Coronary artery (tissue), 2 donors: ENCODE results near the gene RBM34.

Source experiments
- DNase-seq: peaks from one replicate; pipeline ENCODE4 v3.0.0-alpha.2; 2017; ENCODE audit warnings: low spot score
- H3K27ac ChIP-seq, 2 donors: fragments of 200-600 bp; sonication (generic); one replicate each; pipeline ENCODE4 v1.5.1; 2016 to 2019
- H3K4me3 ChIP-seq: fragments of 200-600 bp; sonication (generic); 2 replicates; pipeline ENCODE4 v1.5.1; 2016; ENCODE audit warnings: mild to moderate bottlenecking, moderate library complexity
- TF ChIP-seq, protein P1 (sequence below): fragments of 200-600 bp; sonication (generic); IDR thresholded peaks from one replicate; pipeline ENCODE4 v1.5.1; 2019; ENCODE audit warnings: antibody characterized with exemption

RBM34 gene

DNA sequence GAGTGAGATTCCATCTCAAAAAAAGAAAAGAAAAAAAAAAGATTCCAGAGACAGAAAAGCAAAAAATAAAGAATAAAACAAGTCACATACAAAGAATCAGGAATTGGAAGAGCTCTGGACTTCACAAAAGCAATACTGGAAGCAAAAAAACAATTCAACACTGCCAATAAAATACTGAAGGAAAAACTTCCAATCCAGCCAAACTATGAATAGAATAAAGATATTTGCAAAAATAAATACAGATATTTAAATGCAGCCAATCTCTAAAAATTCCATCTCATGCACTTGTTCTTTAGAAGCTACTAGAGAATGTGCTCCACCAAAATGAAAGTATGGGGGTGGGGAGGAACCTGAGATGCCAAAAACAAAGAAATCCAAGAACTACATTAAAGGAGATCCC, 29.4 kb upstream of the RBM34 start:
- TF ChIP-seq, protein P1, sequence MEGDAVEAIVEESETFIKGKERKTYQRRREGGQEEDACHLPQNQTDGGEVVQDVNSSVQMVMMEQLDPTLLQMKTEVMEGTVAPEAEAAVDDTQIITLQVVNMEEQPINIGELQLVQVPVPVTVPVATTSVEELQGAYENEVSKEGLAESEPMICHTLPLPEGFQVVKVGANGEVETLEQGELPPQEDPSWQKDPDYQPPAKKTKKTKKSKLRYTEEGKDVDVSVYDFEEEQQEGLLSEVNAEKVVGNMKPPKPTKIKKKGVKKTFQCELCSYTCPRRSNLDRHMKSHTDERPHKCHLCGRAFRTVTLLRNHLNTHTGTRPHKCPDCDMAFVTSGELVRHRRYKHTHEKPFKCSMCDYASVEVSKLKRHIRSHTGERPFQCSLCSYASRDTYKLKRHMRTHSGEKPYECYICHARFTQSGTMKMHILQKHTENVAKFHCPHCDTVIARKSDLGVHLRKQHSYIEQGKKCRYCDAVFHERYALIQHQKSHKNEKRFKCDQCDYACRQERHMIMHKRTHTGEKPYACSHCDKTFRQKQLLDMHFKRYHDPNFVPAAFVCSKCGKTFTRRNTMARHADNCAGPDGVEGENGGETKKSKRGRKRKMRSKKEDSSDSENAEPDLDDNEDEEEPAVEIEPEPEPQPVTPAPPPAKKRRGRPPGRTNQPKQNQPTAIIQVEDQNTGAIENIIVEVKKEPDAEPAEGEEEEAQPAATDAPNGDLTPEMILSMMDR = no peak
- DNase-seq = no peak
- Histone ChIP-seq H3K27ac (no peak overlapping the region), H3K4me3 (no peak overlapping the region)

DNA sequence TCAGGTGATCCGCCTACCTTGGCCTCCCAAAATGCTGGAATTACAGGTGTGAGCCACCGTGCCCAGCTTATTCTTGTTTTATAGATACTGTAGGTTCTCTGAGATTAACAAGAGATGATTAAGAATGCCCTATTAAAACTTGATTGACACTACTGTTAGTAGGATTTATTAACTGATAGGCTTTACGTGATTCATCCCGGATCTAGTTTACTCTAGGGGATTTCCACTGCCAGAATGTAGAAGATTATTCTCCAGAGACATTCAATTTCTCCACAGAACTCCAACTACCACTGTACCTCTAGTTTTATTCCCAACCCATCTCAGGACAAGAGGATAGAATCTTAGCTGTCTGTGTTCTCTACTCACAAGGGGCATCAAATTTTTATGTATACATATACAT, 26.3 kb upstream of the RBM34 start:
- DNase-seq = no peak
- TF ChIP-seq, protein P1 = no peak

DNA sequence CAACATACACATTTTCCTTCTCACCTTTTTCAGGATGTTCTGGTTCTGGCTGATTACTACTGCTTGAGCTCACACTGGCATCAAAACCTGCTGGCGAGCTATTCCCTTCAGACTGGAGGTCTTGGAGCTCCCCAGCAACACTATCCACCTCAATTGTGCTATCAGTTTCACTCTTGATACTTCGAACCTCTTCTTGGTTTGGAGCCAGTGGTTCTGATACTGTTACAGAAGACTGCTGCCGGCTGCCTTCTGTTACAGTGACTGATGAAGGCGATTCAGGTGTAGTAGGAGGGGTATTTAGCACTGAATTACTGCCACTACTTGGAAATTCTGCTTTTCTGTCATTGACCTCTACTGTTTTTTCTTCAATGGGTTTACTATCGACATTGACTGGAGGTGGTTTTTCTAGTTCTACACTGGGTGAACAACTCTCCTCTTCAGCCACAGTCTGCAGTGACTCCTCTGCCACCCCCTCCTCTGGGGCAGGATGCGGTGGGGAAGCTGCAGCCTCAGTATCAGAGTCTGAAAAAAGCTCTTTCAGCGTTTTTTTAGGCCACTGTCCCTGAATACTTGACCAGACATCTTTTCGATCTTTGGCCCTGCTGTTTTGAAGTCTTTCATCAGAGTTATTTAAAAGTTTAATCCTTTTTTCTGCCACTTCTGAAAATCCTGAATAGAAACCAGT, 20.7 kb upstream of the RBM34 start:
- no peak for DNase-seq
- TF ChIP-seq, protein P1 = no peak
- Histone ChIP-seq H3K27ac (no peak overlapping the region), H3K4me3 (no peak overlapping the region)

More for the DNA sequence above, 26.3 kb upstream of the RBM34 start:
- Histone ChIP-seq H3K4me3 (no peak overlapping the region), H3K27ac (no peak overlapping the region)

DNA sequence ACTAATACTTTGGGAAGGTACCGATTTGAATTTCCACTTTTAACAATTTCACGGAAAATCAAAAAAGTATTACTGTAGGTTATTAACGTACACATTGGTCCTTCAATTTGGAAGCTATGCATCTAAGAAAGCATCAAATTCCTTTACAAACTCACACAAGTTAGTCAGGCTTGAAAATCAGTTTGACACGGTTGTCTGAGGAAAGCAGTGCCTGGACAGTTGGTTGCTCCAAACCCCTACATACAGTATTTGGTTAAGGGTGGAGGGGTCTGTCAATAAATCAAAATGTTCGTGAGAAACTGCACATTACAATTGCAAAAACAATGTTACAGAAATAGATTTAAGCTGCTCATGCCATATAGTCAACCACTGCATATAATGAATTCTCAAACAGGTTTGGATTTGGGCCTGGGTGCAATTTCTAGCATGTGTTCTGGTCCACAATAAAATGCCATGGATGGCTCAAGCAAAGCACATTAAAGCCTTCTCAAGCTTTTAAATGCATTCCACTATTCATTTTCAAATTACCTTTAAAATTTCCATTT, 19.9 kb upstream of the RBM34 start:
- no peak for DNase-seq
- Histone ChIP-seq H3K4me3 (no peak overlapping the region), H3K27ac (no peak overlapping the region)
- TF ChIP-seq, protein P1 = no peak

DNA sequence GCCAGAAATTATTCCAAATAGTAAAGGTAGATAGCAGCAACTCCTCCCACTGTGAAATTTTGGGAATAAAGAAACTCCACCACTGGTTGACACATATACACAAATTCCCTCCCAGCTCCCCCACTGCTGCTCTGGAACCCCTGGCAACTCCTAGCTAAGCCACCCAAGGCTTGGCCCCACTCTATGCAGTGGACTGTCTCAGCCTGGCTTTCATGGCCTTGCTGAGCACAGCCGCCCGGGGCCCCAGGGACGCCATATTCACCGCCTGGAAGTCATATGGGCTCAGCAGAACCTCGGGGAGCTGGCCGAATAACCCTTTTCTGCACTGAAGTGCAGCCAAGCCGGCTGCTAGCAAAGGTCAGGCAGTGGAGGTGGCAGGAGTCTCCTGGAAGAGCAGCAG, 15.4 kb upstream of the RBM34 start:
- Histone ChIP-seq H3K27ac (no peak overlapping the region), H3K4me3 (no peak overlapping the region)
- TF ChIP-seq, protein P1 = no peak
- DNase-seq = no peak

DNA sequence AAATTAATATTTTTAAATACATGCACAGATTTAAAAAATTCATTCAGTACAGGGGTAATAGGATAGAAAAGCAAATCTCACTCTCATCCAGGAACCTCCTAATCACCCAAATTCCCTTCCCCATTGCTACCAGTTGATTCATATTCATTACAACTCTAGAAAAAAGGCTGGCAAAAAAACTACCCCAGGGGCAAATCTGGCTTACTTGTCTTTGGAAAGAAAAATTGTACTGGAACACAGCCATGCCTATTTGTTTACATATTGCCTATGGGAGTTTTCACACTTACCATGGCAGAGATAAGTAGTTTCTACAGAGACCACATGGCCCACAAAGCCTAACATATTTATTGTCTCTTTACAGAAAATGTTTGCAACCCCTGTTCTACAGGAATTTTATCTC, 8.9 kb upstream of the RBM34 start:
- H3K4me3 ChIP-seq = no peak overlapping the region
- no peak overlapping the region for H3K27ac ChIP-seq
- DNase-seq = no peak
- TF ChIP-seq, protein P1 = no peak

DNA sequence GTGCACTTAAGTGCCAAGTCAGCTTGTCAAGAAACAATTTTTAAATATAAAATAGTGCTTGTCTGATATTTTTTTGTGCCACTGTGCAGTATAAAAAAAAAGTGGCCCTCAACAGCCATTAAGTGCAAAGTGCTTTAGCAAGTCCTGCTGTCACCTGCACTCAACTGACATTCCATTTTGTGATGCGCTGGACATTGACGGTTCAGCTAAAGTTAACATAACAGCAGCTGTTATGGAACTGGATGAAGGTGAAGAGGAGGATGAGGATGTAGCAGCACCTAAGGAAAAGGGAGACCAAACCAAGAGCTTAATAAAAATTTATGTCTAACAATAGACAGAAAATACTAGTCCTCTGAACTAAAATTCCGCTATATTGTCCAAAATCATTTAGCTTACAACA, 7.3 kb upstream of the RBM34 start:
- no peak for DNase-seq
- TF ChIP-seq, protein P1 = no peak
- H3K27ac ChIP-seq = no peak overlapping the region
- H3K4me3 ChIP-seq = no peak overlapping the region
